D721Med (cell line): ENCODE measurements around the gene DAGLA.

ENCODE experiments used
- DNase-seq: peaks from one replicate; pipeline ENCODE4 v3.0.0; 2011; ENCODE audit warnings: low spot score; ENCODE audit not compliant: insufficient read length
- FAIRE-seq: peaks from 2 replicates; lab custom pipeline; 2011; peaks lifted over from hg19 to GRCh38; lab: Jason Lieb, UNC
- TF ChIP-seq, protein P1 (sequence below): IDR thresholded peaks from 2 replicates; pipeline ENCODE4 v1.5.1; 2012; ENCODE audit warnings: mild to moderate bottlenecking, control low read depth; ENCODE audit not compliant: insufficient read depth; ENCODE audit errors: missing control alignments

DAGLA gene

DNA sequence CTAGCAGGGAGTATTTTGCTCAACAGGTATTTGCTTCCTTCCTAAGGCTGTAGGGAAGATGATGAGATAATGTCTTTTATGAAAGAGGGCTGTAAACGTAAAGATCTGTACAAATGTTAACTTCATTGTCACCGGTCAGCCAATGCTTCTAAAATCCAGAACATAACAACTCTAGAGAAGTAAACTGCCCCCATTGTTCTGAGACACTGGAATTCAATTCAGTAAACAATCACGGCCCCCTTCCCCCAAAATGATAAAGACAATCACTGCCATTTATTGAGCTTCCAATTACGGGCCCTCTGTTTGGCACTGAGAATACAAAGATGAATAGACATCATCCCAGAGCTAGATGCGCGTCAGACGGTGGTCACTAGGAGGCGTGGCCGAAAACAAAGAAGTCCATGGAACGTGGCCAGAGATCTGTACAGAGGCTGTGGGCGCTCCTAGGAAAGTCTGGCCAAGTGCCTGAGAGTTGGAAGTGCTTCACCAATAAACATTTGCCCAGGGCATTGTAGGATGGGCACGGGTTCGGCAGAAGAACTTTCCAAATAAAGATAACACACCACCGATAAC lies 111.6 kb downstream of the DAGLA start:
- TF ChIP-seq, protein P1, sequence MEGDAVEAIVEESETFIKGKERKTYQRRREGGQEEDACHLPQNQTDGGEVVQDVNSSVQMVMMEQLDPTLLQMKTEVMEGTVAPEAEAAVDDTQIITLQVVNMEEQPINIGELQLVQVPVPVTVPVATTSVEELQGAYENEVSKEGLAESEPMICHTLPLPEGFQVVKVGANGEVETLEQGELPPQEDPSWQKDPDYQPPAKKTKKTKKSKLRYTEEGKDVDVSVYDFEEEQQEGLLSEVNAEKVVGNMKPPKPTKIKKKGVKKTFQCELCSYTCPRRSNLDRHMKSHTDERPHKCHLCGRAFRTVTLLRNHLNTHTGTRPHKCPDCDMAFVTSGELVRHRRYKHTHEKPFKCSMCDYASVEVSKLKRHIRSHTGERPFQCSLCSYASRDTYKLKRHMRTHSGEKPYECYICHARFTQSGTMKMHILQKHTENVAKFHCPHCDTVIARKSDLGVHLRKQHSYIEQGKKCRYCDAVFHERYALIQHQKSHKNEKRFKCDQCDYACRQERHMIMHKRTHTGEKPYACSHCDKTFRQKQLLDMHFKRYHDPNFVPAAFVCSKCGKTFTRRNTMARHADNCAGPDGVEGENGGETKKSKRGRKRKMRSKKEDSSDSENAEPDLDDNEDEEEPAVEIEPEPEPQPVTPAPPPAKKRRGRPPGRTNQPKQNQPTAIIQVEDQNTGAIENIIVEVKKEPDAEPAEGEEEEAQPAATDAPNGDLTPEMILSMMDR = no peak
- DNase-seq (no peak), FAIRE-seq (no peak)

DNA sequence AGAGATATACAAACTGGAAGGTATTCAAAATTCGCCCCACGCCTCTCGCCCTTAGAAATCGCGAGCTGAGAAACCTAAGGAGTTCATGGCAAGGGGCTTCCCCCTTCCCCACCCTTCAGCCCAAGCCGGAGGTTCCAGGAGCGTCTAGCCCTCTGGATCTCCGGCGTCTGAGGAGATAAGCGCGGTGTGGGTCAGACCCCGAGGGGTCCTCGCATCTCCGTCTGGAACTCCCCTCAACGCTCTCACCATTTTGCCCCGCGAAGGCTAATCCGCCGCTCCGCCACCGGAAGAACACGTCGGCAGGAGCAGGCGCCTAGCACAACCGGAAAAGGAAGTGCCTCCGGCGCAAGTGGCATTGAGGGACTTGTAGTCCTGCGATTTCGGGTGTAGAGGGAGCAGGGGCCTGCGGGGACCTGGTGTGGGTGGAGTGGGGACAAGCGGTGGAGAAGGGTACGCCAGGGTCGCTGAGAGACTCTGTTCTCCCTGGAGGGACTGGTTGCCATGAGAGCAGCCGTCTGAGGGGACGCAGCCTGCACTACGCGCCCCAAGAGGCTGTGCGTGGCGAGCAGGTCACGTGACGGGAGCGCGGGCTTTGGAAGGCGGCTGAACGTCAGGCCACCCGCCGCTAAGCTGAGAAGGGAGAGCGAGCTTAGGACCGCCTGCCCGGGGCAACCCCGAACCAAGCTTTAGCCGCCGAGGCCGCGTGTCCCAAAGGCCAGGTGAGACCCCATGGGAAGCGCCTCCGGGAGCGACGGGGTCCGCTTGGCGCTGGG lies 112.3 kb downstream of the DAGLA start, which contains the start of the genes FEN1 and TMEM258:
FEN1 (plus strand) TSS at position 602 of the 773 bp plus-strand sequence. CDS start 2,451 bp downstream, outside the sequence.
TMEM258 (minus strand) TSS at position 290 of the 773 bp plus-strand sequence; CDS start at position 249, 41 bp downstream.
- DNase-seq (peak; percentile 91), FAIRE-seq (no peak)

DNA sequence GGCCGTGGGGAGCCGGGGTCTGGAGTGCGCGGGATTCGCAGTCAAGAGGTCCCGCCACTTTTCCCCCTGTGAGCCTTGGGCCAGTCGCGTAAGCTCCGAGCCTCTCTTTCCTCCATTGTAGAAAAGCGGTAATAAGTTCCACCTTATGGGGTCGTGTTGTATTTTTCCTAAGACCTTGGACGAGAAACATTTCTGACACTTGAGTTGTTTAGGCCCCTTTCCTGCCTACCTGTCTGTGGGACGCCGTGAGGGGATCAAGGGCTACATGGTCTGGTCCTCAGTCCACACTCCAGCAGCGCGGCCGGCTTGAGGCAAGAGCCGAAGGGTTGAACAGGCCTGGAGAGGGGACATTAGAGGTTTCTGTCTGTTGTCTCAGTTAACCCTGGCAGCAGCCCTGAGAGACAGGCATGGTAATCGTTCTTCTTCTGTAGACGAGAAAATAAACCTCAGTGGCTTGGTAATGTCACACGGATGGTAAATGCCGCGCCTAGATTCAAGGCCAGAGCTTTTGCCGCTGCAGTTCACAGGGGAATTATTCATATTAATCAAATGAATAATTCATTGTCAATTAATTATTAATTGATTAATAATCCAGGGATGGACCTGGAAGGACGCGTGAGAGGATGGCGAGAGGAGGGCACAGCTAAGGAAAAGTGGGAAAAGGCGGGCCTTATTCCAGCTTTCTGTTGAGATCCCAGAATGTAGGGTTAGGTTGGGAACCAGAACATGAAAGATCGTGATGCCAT lies 113.1 kb downstream of the DAGLA start:
- no peak for DNase-seq
- TF ChIP-seq, protein P1 = no peak
- no peak for FAIRE-seq

More for the DNA sequence above, 112.3 kb downstream of the DAGLA start, which contains the start of the genes FEN1 and TMEM258:
- TF ChIP-seq, protein P1 = no peak

DNA sequence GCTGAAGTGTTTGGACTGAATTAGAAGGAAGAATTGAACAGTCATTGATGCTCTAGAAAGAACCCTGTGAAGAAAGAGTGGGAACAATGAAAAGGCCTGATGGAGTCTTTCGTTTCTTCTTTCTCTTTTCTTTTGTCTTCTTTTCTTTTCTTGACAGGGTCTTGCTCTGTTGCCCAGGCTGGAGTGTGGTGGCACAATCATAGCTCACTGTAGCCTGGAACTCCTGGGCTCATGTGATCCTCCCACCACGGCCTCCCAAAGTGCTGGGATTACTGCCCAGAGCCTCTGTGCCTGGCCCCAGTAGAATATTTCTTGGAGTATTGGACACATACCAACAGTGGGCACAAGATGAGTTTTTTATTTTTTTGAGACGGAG lies 113.6 kb downstream of the DAGLA start:
- FAIRE-seq = no peak
- TF ChIP-seq, protein P1 = no peak
- DNase-seq = no peak

DNA sequence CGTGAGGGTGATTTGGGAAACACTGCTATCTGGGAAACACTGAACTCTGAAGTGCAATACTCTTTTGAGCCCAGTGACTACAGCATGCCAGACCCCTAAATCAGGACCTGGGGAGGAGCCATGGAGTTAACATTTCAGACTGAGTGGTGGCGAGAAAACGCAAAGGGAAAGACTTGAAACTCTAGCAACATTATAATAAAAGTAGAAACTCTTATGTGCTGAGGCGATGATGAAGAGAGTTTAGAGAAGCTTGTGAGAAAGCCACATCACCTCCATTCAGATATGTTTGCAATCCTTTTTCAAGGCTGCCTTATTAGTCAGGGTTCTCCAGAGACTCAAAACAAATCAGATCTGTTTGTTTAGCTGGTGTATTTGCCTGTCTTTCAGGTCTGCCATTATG lies 114.4 kb downstream of the DAGLA start:
- FAIRE-seq (no peak), DNase-seq (no peak)
- TF ChIP-seq, protein P1 = no peak

DNA sequence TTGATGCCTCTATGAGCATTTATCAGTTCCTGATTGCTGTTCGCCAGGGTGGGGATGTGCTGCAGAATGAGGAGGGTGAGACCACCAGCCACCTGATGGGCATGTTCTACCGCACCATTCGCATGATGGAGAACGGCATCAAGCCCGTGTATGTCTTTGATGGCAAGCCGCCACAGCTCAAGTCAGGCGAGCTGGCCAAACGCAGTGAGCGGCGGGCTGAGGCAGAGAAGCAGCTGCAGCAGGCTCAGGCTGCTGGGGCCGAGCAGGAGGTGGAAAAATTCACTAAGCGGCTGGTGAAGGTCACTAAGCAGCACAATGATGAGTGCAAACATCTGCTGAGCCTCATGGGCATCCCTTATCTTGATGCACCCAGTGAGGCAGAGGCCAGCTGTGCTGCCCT lies 115.3 kb downstream of the DAGLA start:
- DNase-seq (no peak), FAIRE-seq (no peak)
- TF ChIP-seq, protein P1 = no peak
